Endothelial cell of umbilical vein (primary cell): ENCODE results near the gene GIPC3. TPM values are rescaled to one million over a fixed set of nuclear protein-coding genes. Genes with fewer than 3 reads are reported as not detected.

Source experiments
- BruUV-seq: library from RNA; stranded (reverse); fragments of 400-500 nt; replicated peaks from 2 replicates; lab custom pipeline; 2021; lab: Mats Ljungman, UMichigan
- CTCF ChIA-PET: fragments of 300-600, 350-600 bp; sonication (Branson Sonifier 250); formaldehyde crosslinking; loops from one replicate; lab custom pipeline; 2021; ENCODE audit warnings: antibody characterized with exemption, inconsistent platforms; lab: Charles Lee
- POLR2A ChIA-PET: fragments of 300-600, 350-600 bp; sonication (Branson Sonifier 250); formaldehyde crosslinking; loops from one replicate; lab custom pipeline; 2021; ENCODE audit warnings: antibody characterized with exemption, inconsistent platforms; lab: Charles Lee
- DNase-seq: peaks from one replicate; pipeline ENCODE4 v3.0.0-alpha.2; 2011; ENCODE audit warnings: low read depth, low spot score
- FAIRE-seq: peaks from 2 replicates; lab custom pipeline; 2011; peaks lifted over from hg19 to GRCh38; lab: Jason Lieb, UNC
- H2AFZ ChIP-seq: 2 replicates; pipeline ENCODE4 v1.6.0; 2012; ENCODE audit warnings: low read depth, low read length, control low read depth, inconsistent platforms
- H3K27ac ChIP-seq: 2 replicates; pipeline ENCODE4 v1.5.1; 2011; ENCODE audit warnings: low read depth, mild to moderate bottlenecking, control low read depth, low read length, moderate library complexity; ENCODE audit not compliant: insufficient read depth
- H3K27me3 ChIP-seq, 2 experiments: 2 replicates each; pipeline versions ENCODE4 v1.6.0 to v1.6.1; 2011; ENCODE audit warnings: low read length in 2 of 2, mixed read lengths in 1 of 2; ENCODE audit not compliant: control insufficient read depth in 2 of 2, insufficient read depth in 2 of 2
- H3K36me3 ChIP-seq, 2 experiments: 2 replicates in 1 of 2; 3 replicates in 1 of 2; pipeline ENCODE4 v1.5.1; 2011; ENCODE audit warnings: low read length in 2 of 2, mild to moderate bottlenecking in 1 of 2, moderate library complexity in 1 of 2; ENCODE audit not compliant: control insufficient read depth in 2 of 2, insufficient read depth in 2 of 2; ENCODE audit errors: extremely low read depth in 1 of 2
- H3K4me1 ChIP-seq: 3 replicates; pipeline ENCODE4 v1.5.1; 2011; ENCODE audit warnings: mild to moderate bottlenecking, low read length; ENCODE audit not compliant: control insufficient read depth, insufficient read depth; ENCODE audit errors: extremely low read depth
- H3K4me2 ChIP-seq: 2 replicates; pipeline ENCODE4 v1.6.1; 2011; ENCODE audit warnings: low read length, control low read depth, mixed read lengths; ENCODE audit not compliant: insufficient read depth
- H3K4me3 ChIP-seq, 3 experiments: fragments of 200-600 bp in 1 of 3; sonication (generic), shearing (Covaris generic) in 1 of 3; replicated peaks in 1 of 3; 2 replicates each; pipeline ENCODE4 v1.5.1; 2011 to 2016; ENCODE audit warnings: control low read depth in 3 of 3, low read length in 3 of 3, mild to moderate bottlenecking in 2 of 3, inconsistent platforms in 1 of 3, low read depth in 1 of 3, moderate library complexity in 1 of 3; ENCODE audit not compliant: insufficient read depth in 1 of 3
- H3K79me2 ChIP-seq: 2 replicates; pipeline ENCODE4 v1.6.0; 2012; ENCODE audit warnings: low read length, inconsistent platforms; ENCODE audit not compliant: control insufficient read depth, insufficient read depth
- H3K9ac ChIP-seq: replicated peaks from 2 replicates; pipeline ENCODE3; 2011; ENCODE audit warnings: low read length, control low read depth; ENCODE audit not compliant: insufficient read depth; ENCODE audit errors: extremely low read depth
- H3K9me1 ChIP-seq: replicated peaks from 3 replicates; pipeline ENCODE4 v1.6.0; 2011; ENCODE audit warnings: mild to moderate bottlenecking, low read length; ENCODE audit not compliant: control insufficient read depth, insufficient read depth; ENCODE audit errors: extremely low read depth
- H3K9me3 ChIP-seq: replicated peaks from 2 replicates; pipeline ENCODE4 v1.5.1; 2012; ENCODE audit warnings: low read length, inconsistent platforms; ENCODE audit not compliant: control insufficient read depth, insufficient read depth
- H4K20me1 ChIP-seq: replicated peaks from 2 replicates; pipeline ENCODE3; 2011; ENCODE audit warnings: mild to moderate bottlenecking, low read length; ENCODE audit not compliant: control insufficient read depth, insufficient read depth; ENCODE audit errors: extremely low read depth
- CTCF ChIP-seq, 2 donors: IDR thresholded peaks; 1 replicate in 1 of 2; 2 replicates in 1 of 2; pipeline ENCODE4 v1.5.1; 2011; ENCODE audit warnings: low read length in 2 of 2, mild to moderate bottlenecking in 2 of 2, moderate library complexity in 2 of 2, control low read depth in 1 of 2, inconsistent platforms in 1 of 2, low read depth in 1 of 2; ENCODE audit not compliant: insufficient read depth in 1 of 2; ENCODE audit errors: extremely low read depth in 1 of 2
- EZH2 ChIP-seq: IDR thresholded peaks from 2 replicates; pipeline ENCODE4 v1.6.1; 2012; ENCODE audit warnings: borderline replicate concordance, low read depth, mild to moderate bottlenecking, moderate library complexity, low read length, inconsistent platforms; ENCODE audit not compliant: severe bottlenecking
- FOS ChIP-seq: IDR thresholded peaks from 2 replicates; pipeline ENCODE4 v1.6.1; 2011; ENCODE audit warnings: mild to moderate bottlenecking, low read length, moderate library complexity, borderline replicate concordance; ENCODE audit not compliant: insufficient read depth
- GATA2 ChIP-seq: IDR thresholded peaks from 2 replicates; pipeline ENCODE4 v1.7.0; 2011; ENCODE audit warnings: low read depth, mild to moderate bottlenecking, moderate library complexity, mixed read lengths, low read length; ENCODE audit not compliant: insufficient read length, insufficient read depth
- JUN ChIP-seq: IDR thresholded peaks from 2 replicates; pipeline ENCODE4 v1.6.1; 2011; ENCODE audit warnings: borderline replicate concordance, low read depth; ENCODE audit not compliant: insufficient read length, insufficient read depth
- MAX ChIP-seq: IDR thresholded peaks from 2 replicates; pipeline ENCODE4 v1.6.1; 2011; ENCODE audit not compliant: insufficient read depth, insufficient read length
- MYC ChIP-seq: IDR thresholded peaks from one replicate; pipeline ENCODE4 v1.6.1; 2011; ENCODE audit warnings: mild to moderate bottlenecking, low read depth, low read length
- POLR2A ChIP-seq: IDR thresholded peaks from 2 replicates; pipeline ENCODE4 v1.6.1; 2012; ENCODE audit warnings: low read depth, mild to moderate bottlenecking, control low read depth, low read length
- POLR2AphosphoS5 ChIP-seq: IDR thresholded peaks from 2 replicates; pipeline ENCODE4 v1.6.1; 2012; ENCODE audit warnings: low read depth, mild to moderate bottlenecking, control low read depth, low read length, moderate library complexity; ENCODE audit not compliant: insufficient read depth
- dilution Hi-C: fragments of 300-500 bp; cut with MboI; formaldehyde crosslinking; loops from one replicate; pipeline ENCODE4 v1.15.0; 2019; ENCODE audit warnings: low sequenced_read_pairs; ENCODE audit not compliant: extremely low pct_ligation_motif_present
- intact Hi-C: fragments of 100-400 bp; cut with micrococcal nuclease; formaldehyde crosslinking; loops from one replicate; pipeline ENCODE4 v1.10.0; 2022
- polyA plus RNA-seq, 4 experiments: library from polyadenylated mRNA; depleted of rRNA in 3 of 4; stranded (reverse) in 3 of 4; unstranded in 1 of 4; fragments of >200 nt; gene quantifications; 2 replicates each; pipeline versions ENCODE4 v1.2.1 to v1.2.3, GENCODE V29; 2011 to 2012; ENCODE audit warnings: missing spikeins in 1 of 4
- total RNA-seq: library from RNA; stranded (reverse); gene quantifications from 2 replicates; pipeline ENCODE4 v1.2.3, GENCODE V29; 2021

The GIPC3 gene
- total and polyA plus RNA-seq, 2 donors (not counting 3 experiments of a cell fraction or from before 2014, with no cell fraction given) = 2.2 to 6.6 TPM

GRCh38 chr19:3570606-3571011 lies 14.7 kb upstream of the GIPC3 start:
- no peaks in the 10 kb centered on the region for H3K9me1 ChIP-seq
- BruUV-seq = no TSS peak
- H3K27me3 ChIP-seq = no peaks in the 10 kb centered on the region
- H3K4me1 ChIP-seq = peaks cover 5% of the 10 kb centered on the region
- DNase-seq = no peak
- peaks cover 0 to 3% of the 10 kb centered on the region in 2 experiments for H3K36me3 ChIP-seq
- H4K20me1 ChIP-seq = no peaks in the 10 kb centered on the region
- ChIA-PET CTCF (interaction anchor here (0.9 kb wide), 1 partner anchor 14 kb away, joined by 4 read pairs; no protein-coding TSS in a partner anchor), POLR2A (no interaction called here)
- no peak overlapping the region for H3K9ac ChIP-seq
- H3K4me3 ChIP-seq = no peak overlapping the region
- intact Hi-C loops = loop anchor here (5.0 kb wide), 2 partner anchors 37 to 102 kb away; partner anchors contain the start of gene TBXA2R
- dilution Hi-C loops = no loop called here
- no peak overlapping the region for H2AFZ ChIP-seq
- TF ChIP-seq POLR2A (no peak), JUN (no peak), FOS (no peak), MYC (no peak), POLR2AphosphoS5 (no peak), EZH2 (no peak), GATA2 (no peak), MAX (no peak), CTCF (IDR thresholded peaks at IDR 0.05; ENCODE audit: extremely low read depth in 1 of 2, insufficient read depth in 1 of 2, low read depth in 1 of 2, low read length in 2 of 2) (no peak)
- H3K79me2 ChIP-seq = peaks cover 2% of the 10 kb centered on the region
- no peak overlapping the region for H3K4me2 ChIP-seq
- H3K27ac ChIP-seq = no peak overlapping the region
- no peaks in the 10 kb centered on the region for H3K9me3 ChIP-seq
- FAIRE-seq = no peak
